ENCODE results near the gene PPP1R3F.

DNA sequence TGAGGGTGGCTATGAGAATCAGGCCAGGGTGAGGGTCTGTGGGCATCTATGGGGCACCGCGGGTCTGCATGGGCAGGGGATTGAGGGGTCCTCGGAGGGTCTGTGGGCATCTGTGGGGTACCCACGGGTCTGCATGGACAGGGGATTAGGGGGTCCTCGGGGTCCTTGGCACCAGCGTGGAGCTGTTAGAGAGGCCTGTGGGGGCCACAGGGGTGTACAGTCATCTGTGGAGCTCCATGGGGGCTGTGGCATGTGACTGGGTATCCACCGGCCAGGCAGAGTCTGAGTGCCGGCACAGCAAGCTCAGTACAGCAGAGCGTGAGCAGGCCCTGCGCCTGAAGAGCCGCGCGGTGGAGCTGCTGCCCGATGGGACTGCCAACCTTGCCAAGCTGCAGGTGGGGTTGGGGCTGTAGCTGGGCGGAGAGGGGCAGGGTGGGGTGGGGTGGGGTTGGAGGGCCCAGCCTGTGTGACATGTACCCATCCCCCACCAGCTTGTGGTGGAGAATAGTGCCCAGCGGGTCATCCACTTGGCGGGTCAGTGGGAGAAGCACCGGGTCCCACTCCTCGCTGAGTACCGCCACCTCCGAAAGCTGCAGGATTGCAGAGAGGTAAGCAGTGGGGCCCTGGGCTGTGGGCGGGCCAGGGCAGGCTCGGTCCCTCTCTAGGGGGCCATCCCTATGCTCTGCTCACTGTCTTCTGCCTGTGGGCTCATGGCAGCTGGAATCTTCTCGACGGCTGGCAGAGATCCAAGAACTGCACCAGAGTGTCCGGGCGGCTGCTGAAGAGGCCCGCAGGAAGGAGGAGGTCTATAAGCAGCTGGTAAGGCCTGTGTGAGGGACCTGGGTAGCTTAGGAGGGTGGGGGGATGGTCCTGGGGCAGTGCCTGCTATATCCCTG, 21.4 kb upstream of the PPP1R3F start:
- TF ChIP-seq, protein P1, sequence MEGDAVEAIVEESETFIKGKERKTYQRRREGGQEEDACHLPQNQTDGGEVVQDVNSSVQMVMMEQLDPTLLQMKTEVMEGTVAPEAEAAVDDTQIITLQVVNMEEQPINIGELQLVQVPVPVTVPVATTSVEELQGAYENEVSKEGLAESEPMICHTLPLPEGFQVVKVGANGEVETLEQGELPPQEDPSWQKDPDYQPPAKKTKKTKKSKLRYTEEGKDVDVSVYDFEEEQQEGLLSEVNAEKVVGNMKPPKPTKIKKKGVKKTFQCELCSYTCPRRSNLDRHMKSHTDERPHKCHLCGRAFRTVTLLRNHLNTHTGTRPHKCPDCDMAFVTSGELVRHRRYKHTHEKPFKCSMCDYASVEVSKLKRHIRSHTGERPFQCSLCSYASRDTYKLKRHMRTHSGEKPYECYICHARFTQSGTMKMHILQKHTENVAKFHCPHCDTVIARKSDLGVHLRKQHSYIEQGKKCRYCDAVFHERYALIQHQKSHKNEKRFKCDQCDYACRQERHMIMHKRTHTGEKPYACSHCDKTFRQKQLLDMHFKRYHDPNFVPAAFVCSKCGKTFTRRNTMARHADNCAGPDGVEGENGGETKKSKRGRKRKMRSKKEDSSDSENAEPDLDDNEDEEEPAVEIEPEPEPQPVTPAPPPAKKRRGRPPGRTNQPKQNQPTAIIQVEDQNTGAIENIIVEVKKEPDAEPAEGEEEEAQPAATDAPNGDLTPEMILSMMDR (IDR thresholded peaks at IDR 0.05): no peak
- TF ChIP-seq EP300 (IDR thresholded peaks at IDR 0.05) (no peak), POLR2A (IDR thresholded peaks at IDR 0.05) (no peak), POLR2AphosphoS5 (IDR thresholded peaks at IDR 0.05) (no peak)
